Renal cortical epithelial cell (primary cell): ENCODE measurements around the gene AVPR1A. TPM values are rescaled to one million over a fixed set of nuclear protein-coding genes. Genes with fewer than 3 reads are reported as not detected.
"Not testable (repeated sequence)": the region's sequence is repeated elsewhere in the genome, so short reads cannot be mapped to it uniquely, and the experiment has no call there.

Source experiments
- DNase-seq: peaks from one replicate; pipeline ENCODE4 v3.0.0-alpha.2; 2011; ENCODE audit warnings: low read depth
- total RNA-seq: library from RNA; depleted of rRNA; stranded (reverse); fragments of >200 nt; gene quantifications from 2 replicates; pipeline ENCODE4 v1.2.3, GENCODE V29; 2014

Gene AVPR1A
- 0.05 and 0.69 TPM in 2 replicates for total RNA-seq

DNA sequence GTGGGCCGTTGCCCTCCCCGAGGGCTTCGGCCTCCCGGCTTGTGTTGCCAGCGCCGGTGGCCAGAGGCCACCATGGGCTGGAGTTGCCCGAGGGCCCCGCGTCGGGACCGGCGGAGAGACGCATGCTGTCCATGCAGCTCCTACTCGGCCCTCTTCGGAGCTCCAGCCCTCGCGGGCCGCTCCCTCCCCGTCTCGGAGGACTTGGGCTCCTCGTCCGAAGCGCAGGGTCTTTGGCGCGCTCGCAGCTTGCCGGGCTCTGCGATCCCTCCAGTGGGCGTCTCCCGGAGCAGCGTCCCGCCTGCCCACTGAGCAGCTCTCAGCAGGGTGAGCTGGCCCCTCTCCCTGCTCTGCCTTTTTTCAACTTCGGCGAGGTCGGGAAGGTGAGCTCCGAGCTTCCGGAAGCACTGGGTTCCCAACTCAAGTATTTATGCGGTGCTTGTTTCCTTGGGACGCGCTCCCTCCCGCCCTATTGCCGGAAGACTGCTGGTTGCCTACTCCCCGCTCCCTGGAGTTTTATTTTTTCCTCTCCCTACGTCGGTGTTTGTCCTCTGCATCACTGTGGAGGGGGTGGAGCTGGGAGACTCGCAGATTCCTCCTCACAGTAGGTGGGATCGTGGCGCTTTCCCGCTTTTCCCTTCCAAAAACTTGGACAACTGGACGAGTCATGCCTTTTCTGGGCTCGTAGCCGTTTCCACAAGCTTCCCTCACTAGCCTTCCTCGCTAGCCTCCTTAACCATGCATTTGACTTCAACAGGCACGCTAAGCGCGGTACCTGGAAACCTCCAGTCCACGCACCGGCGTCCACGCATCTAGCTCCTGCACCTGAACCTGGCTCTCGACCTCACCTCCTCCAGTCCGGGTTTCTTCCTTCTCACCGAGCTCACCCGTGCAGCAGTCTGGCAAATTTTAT, at the start of gene AVPR1A:
Gene AVPR1A (minus strand): TSS at position 489 of the 910 bp plus-strand sequence. CDS start 365 bp downstream, at position 124.
- DNase-seq, result no peak

DNA sequence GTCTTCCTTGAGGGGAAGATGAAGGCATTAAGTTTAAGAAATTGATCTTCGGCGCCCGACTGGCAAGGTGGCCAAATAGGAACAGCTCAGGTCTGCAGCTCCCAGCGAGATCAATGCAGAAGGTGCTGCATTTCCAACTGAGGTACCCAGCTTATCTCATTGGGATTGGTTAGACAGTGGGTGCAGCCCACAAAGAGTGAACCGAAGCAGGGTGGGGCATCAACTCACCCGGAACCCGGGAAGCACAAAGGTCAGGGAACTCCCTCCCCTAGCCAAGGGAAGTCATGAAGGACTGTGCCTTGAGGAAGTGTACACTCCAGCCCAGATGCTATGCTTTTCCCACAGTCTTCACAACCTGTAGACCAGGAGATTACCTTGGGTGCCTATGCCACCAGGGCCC, 45.2 kb upstream of the AVPR1A start:
- DNase-seq, result no peak

DNA sequence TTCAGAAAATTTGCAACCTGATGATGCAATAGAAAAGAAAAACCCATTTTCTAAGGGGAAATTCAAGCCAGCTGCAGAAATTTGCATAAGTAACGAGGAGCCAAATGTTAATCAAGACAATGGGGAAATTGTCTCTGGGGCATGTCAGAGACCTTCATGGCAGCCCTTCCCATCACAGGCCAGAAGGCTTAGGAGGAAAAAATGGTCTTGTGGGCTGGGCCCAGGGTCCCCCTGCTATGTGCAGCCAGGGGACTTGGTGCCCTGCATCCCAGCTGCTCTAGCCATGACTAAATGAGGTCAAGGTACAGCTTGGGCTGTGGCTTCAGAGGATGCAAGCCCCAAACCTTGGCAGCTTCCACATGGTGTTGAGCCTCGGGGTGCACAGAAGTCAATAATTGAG, 28.2 kb upstream of the AVPR1A start:
- DNase-seq, result no peak

DNA sequence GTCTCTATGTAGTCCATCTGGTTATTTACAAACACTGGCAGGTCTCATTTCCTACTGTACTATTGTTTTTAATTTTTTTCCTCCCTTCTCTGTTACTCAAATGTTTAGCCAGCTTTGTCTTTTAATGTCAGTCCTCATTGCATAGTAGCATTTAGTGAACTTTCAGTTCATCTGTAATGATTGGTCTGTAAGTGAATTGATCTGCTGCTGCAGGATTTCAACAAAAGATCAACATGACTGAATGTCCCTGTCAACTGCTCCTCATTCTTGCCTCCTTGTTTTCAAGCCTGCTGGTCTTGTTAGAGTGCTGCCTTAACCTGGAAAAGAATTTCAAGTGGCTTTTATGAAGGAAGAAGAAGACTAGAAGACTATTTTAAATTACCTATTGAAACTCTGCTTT, 19.3 kb upstream of the AVPR1A start:
- no peak for DNase-seq

DNA sequence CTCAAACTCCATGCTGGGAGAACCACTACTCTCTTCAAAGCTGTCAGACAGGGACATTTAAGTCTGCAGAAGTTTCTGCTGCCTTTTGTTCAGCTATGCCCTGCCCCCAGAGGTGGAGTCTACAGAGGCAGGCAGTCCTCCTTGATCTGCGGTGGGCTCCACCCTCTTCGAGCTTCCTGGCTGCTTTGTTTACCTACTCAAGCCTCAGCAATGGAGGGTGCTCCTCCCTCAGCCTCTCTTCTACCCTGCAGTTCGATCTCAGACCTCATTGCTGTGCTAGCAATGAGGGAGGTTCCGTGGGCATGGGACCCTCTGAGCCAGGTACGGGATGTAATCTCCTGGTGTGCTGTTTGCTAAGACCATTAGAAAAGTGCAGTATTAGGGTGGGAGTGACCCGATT, 16.7 kb upstream of the AVPR1A start:
- DNase-seq, result not testable (repeated sequence)

DNA sequence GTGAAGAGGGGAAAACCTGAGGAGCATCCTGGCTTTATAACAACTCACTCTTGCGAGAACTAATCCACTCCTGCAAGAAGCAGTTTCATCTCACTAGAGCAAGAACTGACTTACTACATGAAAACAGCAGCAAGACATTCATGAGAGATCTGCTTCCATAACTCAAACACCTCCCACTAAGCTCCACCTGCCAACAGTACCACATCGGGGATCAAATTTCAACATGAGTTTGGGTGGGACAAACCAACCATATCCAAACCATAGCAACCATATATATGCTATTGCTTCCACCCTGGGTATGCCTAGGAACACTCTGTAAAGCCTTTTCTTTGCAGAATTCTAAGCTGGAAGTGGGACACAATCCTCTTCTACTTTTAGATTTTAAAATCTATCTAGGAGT, 13.9 kb upstream of the AVPR1A start:
- DNase-seq, result peak; percentile 10

DNA sequence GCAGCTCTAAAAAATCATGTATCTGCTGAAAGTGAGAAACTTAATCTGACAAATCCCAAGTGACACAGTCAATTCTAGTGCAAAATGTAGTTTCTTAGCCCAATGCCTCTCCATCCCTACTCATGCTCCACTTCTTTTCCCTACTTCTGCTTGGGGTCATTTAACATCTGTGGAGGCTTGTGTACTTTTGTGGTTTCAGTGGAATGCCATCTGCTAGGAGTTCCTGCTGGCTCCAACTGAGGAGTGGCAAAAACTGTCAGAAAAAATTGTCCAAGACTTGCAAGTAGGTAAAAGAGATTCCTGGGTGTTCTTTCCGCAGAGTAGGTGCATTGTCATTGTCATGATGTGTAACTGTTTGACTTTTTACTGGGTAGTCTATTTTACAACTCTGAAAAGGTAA, 12.5 kb upstream of the AVPR1A start:
- DNase-seq, result peak; percentile 53

DNA sequence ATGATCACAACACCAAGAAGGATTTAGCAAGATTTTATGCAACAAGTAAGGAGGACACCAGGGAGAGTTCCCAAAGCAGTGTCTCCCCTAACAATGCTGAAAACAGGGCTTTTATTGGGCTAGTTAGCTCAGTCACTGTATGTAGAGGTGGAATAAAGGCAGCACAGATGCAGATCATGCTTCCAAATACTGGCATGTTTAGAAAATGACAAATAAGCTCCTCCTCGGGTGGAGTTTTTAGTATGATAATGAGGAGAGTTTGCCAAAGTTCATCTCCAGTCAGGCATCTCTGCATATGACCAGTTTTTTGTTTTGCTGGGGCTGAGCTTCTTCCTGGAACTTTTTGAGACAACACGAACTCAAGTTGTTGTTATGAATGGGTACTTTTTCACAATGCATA, 4.4 kb upstream of the AVPR1A start:
- no peak for DNase-seq

DNA sequence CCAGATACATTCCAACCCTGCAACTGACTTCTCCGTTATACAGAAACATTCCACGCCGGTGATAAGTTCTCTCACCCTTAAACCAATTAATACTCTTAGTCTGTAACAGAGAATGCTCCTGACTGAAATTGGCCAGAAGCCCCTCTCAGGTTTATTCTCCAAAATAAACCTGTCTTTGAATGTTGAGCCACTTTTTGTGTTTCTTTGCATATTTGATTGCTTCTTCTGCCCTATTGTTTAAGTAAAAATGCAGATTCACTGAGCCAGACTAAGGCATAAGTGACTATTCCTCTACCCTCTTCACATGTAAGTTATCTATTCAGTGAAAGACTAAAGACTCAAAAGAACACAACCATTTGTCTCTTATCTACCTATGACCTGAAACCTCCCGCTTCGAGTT, 3.6 kb upstream of the AVPR1A start:
- no peak for DNase-seq

DNA sequence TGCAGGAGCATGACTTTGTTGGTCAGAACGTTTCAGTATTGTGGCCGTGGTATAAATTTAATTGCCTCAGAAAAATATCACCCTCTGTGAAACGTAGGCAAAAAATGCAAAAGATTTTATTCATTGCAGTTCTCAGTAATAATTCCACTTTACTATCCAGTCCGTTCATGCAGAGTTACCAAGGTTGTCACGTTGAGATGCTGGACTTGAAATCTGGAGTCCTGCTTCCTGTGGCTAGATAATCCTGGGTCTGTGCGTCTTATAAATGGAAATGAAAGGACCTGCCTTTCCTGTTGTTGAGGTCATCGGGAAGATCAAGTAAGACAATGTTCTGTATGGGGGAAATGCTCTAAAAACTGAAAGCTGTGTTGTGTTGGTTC, 1.3 kb upstream of the AVPR1A start:
- no peak for DNase-seq

DNA sequence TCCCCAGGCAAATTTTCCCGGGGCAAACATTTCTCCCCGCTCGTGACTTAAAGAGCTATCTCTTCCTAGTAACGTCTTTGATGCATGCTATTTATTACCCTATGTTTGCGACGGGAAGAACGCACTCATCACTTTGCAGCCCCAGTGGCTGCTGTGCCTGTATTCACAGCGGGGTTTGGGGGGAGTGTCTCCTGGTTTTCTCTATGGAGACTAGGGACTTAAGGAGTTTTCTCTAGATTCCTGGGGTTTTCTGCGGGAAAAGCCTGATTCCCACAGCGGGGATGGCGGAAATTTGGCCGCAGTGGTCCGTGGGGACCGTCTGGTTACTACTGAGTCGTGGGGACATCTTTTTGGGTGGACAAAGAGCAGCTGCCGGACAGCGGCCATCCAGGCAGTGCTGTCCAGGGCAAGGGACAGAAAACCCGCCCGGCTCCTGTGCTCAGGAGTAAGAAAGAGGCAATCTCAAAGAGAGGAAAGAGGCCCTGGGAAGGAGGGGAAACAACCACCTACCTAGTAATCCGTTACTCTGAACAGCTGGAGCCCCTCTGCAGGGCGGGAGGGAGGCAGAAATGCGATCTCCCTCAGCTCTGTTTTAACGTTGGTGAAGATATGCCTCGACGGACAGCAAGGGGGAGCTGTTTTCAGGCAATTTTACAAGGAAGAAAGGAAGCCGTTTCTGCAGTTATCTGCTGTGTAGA, 771 bp upstream of the AVPR1A start:
- peak; percentile 58 for DNase-seq

DNA sequence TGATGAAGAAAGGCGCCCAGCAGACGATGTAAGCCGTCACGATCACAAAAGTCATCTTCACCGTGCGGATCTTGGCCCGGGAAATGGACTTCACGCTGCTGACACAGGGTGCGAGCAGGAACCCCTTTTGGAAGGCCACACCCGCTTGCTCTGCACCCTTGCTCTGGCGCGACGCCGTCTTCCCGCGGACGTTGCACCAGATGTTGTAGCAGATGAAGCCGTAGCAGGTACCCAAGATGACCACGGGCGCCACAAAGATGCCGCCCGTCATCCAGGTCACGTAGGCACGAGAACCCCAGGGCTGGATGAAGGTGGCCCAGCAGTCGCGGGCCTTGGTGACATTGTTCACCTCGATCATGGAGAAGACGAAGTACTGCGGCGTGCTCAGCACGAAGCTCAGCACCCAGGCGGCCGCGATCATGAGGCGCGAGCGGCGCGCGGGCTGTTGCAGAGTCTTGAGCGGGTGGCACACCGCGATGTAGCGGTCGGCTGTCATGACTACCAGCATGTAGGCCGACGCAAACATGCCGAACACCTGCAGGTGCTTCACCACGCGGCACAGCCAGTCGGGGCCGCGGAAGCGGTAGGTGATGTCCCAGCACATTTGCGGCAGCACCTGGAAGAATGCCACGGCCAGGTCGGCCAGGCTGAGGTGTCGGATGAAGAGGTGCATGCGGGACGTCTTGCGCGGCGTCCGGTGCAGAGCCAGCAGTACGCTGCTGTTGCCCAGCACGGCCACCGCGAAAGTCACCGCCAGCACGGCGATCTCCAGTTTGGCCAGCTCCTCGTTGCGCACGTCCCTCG, 890 bp downstream of the AVPR1A start:
- DNase-seq, result no peak

DNA sequence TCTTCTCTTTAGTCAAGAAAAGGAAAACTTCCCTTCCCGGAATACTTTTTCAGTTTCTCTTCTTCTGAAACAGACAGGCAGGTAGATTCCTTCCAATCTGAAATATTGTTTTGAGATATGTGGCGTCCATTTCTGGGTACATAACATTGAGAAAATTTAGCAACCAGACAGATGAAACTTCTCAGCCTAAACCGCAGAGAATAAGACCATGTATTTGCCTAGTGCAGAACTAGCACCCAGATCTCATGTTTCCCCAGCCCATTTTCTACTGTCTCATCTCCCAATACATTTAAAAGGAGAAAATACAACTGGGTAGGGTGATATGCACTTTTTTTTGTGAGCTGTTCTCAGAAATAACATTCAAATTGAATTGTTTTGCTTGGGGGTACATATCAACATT, 6.4 kb downstream of the AVPR1A start:
- no peak for DNase-seq

DNA sequence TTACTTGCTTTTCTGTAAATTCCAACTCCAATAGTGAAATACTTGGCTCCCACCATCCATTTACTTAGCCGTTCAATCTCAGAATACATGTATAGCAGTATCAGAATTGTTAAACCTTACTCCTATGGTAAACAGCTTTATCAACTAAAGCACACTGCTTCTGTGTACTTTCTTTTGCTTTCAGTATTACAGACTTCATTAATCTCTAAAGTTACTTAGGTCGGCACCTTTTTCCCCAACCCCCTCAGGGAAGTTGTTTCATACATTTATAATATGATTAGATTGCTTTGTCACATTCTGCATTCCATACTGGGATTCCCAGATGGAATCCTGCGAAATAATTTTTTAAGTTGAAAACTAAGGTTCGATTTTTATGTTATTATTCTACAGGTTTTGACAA, 12.5 kb downstream of the AVPR1A start:
- DNase-seq, result no peak

DNA sequence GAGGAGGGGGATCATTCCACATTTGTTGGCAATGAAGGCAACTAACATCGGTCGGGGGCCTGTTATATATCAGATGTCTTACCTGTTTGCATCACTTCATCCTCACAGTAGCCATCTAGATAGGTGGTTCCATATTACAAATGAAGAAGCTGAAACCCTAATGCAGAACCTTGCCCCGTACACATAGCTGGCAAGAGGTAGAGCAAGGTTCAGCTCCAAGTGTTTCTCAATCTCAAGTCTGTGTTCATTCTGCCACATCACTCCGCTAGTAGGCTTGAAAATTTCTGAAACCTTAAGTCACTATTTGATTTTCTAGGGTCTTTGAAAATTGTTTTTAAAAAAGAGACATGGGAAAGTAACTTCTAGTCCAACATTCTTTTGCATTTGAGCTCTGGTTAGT, 17.0 kb downstream of the AVPR1A start:
- no peak for DNase-seq

DNA sequence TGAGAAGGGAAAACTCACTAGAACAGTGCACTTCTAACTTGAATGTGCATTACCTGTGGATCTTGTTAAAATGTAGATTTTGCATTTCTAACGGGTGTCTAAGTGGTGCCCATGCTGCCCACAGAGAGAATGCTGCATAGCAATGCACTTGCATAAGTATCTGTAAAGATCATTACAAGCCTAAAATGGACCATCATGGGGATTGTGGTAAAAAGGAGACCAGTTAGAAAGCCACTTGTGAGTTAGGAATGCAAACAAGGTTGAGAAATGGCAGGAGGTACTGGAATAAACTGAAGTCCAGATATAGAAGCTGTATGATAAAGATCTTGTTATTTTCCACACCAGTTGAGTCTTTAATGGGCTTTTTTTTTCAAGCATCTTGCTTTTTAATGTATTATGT, 18.8 kb downstream of the AVPR1A start:
- no peak for DNase-seq

DNA sequence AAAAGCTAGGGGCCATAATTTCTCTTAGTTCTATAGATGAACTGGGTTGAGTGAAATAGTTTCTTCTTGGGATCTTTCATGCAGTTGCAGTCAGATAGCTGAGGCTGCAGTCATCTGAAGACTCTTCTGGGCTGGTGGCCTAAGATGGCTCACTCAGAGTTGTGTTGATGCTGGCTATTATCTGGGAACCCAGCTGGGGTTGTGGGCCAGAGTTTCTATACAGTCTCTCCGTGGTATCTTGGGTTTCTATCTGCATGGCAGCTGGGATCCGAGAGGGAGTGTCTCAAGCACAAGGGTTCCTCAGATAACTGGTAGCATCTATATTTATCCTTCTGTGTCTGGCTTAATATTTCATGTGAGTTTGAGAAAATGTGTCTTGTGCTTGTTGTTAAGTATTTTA, 21.1 kb downstream of the AVPR1A start:
- DNase-seq, result no peak

DNA sequence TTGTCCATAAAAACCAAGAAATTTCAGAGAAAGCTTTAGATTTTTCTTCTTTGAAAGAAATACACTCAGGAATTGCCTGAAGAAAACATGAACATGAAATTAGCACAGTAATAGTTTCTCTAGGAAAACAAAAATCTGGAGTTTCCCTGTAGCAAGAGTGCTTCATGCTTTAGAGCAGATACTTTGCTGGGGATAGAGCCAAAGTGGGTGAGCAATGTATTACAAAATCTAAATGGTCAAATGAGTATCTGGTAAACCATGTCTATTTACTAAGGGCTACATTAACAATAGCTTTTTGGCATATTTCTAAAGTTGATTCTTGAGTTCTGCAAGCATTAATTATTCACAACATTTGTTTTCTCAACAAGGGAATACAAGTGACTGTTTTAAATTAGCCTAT, 26.2 kb downstream of the AVPR1A start:
- peak; percentile 32 for DNase-seq

DNA sequence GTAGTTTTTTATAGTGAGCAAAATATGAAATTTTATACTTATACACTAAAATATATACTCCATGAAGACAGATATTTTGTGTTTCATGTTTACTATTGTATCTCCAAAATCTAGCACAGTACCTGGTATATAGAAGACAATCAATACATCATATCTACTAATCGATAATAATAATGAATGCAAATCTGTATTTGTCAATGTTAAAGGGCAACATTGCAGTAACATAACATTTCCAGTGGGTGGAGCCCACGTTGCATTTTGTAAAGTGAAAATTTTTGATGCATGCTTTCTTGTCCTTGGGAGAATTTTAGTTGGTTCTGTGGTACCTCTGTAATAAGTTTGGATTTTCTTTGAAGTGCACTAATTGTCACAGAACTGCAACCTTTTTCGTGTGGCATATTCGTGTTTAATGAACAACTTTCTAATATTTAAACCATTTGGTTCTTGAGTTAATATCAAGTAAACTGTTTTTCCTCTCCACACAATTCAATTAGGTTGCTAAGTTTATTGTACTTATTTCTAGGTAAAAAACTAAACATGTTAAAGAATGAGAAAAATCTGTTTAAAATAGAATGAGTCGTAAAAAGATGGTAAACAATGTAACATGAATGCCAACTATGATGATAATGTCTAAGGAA, 47.4 kb downstream of the AVPR1A start:
- DNase-seq, result peak; percentile 30

DNA sequence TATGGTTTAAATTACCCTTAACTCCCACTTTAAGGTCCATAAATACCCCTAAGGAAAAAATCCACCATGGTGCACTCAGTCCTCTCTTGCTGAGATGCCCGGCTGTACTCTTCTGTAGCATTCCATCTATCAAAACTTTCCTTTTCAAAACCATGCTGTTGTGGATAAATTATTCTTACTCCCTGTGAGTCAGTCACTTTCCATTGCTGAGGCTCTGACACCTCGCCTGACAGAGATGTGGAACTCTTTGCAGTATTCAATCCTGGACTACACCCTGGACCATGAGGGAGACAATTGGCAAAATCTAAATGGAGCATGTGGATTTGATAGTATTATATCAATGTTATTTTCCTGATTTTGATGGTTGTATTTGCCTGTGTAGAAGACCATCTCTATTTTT, 49.1 kb downstream of the AVPR1A start:
- no peak for DNase-seq

DNA sequence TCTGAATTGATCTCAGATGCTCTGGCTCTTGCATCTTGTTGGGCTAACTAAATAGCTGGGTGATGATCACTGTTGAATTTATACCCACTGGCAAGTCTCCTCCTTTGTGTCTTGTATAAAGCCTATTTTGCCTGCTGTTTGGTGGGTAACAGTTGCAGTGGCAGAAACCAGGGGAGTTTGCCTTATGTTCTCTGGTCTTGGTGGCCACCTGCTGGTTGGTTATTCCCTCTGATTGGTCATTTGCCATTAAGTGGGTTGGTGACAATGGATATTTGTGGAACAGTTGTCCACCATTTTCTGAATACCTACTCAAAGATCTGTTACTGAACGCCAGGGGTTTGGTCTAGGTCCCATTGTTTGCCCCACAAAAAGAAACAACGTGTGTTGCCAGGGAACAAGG, 52.1 kb downstream of the AVPR1A start:
- peak; percentile 26 for DNase-seq
